Dedifferentiated amniotic fluid mesenchymal stem cell (primary cell): ENCODE data around the gene SLC35F6.
"Not testable (repeated sequence)": the region's sequence is repeated elsewhere in the genome, so short reads cannot be mapped to it uniquely, and the experiment has no call there.

Experiments
- DNase-seq: peaks from one replicate; pipeline ENCODE4 v3.0.0-alpha.2; 2016; ENCODE audit errors: extremely low spot score

SLC35F6 gene

GRCh38 chr2:26730549-26731344 is 33.3 kb upstream of the SLC35F6 start:
- no peak for DNase-seq

DNA sequence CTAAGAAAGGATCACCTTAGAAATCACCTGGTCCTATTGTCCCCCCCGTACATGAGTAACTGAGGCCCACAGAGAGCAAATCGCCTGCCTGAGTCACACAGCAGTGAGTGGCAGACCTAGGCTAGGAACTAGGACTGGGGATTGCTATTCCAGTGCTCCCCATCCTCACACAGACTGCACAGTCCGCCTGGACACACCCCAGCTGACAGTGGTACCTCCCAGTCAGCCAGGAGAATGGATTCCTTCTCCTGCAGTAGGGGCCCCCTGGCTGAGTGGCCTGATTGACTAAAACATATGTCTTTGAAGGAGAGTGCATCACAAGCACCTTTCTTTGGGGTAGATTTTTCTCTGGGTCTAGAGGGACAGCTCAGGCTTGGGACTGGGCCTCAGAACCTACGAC is 32.4 kb upstream of the SLC35F6 start:
- DNase-seq: no peak

- no peak for DNase-seq
These were observed 31.6 kb upstream of the SLC35F6 start for GRCh38 chr2:26732446-26732845.

DNA sequence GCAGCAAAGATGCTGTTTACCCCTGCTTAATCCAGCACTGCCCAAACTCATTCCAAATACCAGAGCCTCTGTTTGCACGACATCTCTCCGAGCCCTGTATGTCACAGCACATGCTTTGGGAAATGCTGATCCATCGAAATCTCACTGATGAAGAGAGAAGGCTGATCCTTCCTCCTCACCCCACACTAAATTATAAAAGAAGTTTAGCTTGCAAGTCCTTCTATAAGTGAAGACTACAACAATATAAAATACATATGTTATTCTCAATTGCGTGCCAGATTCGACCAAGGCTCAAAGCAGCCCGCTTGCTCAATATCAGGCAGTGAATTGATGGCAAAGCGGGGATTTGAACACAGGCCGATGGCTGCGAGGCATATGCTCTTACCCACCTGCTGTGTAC is 30.7 kb upstream of the SLC35F6 start:
- no peak for DNase-seq

- peak; percentile 90 for DNase-seq
These were observed 29.0 kb upstream of the SLC35F6 start for GRCh38 chr2:26735097-26735496.

- DNase-seq: no peak
These were observed 28.0 kb upstream of the SLC35F6 start for GRCh38 chr2:26735883-26736588.

GRCh38 chr2:26737221-26737620 is 26.9 kb upstream of the SLC35F6 start:
- DNase-seq: no peak

- no peak for DNase-seq
These were observed 25.6 kb upstream of the SLC35F6 start for GRCh38 chr2:26738481-26738880.

DNA sequence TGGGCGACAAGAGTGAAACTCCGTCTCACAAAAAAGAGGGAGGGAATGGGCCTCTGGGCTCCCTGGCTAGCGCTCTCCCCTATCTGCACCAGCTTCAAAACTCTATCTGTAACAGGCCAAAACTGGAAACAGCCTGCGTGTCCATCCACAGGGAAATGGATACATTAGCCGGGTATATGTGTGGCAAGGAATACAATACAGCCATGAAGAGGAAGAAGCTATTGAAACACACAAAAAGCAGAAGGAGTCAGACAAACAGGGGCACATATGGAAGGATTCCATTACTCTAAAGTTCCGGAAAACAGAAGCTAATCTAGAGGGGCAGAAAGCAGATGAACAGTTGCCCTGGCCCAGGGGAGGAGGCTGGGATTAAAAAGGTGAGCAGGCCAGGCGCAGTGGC is 24.6 kb upstream of the SLC35F6 start:
- no peak for DNase-seq

- no peak for DNase-seq
These were observed 23.7 kb upstream of the SLC35F6 start for GRCh38 chr2:26740346-26740745.

DNA sequence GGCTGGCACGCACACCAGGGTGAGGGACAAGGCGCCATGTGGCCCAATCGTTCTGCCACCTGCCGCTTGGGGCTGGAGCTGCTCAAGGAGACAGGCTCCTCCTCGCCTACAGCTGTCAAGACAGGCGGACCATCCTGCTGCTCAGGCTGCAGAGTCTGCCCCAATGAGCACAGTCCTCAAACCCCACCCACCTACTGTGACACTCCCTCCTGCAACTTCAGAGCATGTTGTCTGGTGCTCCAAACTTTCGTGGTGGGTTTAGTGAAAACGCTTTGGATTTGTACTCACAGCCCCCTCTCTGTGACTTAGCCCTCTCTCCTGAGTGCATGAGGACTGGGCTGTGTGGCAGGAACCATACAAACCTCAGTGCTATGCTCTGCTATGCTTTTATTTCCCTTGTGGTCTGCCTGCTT is 23.2 kb upstream of the SLC35F6 start:
- no peak for DNase-seq

- DNase-seq: no peak
These were observed 21.9 kb upstream of the SLC35F6 start for GRCh38 chr2:26742048-26742770.

DNA sequence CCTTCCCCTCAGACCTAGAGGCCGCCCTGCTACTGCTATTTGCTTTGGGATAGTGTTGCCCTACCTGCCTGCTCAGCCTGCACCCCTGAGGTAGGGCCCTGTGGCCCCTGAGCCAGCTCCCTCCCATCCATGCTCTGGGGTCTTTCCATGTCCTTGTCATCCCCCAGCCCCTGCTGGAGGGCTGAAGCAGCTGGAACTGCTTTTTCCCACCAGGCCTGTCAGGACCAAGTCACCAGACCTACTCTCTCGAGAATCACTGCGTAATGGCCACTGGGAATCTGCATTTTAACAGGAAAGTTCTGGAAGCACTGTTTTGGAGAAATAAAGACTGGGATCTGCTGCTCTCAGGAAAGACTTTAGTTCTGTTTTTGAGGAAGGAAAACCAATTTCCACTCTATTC is 20.2 kb upstream of the SLC35F6 start:
- DNase-seq: no peak

DNA sequence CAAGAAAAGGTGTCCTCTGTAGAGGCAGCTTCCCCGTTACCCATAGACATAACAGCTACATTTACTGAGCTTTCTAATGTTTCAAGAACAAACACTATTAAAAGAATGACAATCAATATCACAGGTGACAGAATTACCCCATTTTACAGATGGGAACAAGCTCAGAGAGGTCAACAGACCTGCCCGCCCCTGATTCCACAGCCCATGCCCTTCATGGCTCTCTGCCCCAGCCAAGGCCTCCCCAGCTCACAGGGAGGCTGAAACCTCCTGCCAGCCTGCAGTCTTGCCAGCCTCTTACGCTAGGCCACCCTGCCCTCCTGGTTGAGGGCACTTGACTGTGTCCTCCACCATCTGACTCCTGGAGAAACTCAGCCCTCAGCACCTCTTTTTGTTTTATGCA is 19.1 kb upstream of the SLC35F6 start:
- no peak for DNase-seq

GRCh38 chr2:26745609-26746327 is 18.3 kb upstream of the SLC35F6 start:
- peak; percentile 77 for DNase-seq

DNA sequence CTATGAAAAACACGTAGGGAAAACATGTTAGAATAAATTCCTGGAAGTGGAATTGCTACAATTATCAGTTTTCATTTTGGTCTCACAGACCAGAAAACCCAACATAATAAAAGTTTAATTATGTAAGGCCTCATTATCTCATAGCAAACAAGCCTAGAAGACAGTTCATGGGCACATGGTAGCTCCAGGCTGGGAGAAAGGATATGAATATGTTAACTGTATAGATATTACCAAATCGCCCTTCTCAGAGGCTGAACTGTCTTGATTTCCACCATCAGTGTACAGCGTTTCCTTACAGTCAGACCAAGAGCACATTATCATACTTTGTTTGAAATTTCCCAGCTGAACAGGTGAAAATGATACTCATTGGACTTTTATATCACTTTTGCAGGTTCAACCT is 17.1 kb upstream of the SLC35F6 start:
- DNase-seq: no peak

- DNase-seq: not testable (repeated sequence)
These were observed 14.2 kb upstream of the SLC35F6 start for GRCh38 chr2:26749787-26750420.

DNA sequence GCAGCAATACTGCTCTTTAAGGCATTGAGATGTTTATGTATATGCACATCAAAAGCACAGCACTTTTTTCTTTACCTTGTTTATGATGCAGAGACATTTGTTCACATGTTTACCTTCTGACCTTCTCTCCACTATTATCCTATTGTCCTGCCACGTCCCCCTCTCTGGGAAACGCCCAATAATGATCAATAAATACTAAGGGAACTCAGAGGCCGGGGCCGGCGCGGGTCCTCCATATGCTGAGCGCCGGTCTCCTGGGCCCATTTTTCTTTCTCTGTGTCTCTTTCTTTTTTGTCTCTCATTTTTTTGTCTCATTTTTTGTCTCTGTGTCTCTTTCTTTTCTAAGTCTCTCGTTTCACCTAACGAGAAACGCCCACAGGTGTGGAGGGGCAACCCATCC is 13.6 kb upstream of the SLC35F6 start:
- not testable (repeated sequence) for DNase-seq

GRCh38 chr2:26752656-26753055 is 11.4 kb upstream of the SLC35F6 start:
- no peak for DNase-seq

DNA sequence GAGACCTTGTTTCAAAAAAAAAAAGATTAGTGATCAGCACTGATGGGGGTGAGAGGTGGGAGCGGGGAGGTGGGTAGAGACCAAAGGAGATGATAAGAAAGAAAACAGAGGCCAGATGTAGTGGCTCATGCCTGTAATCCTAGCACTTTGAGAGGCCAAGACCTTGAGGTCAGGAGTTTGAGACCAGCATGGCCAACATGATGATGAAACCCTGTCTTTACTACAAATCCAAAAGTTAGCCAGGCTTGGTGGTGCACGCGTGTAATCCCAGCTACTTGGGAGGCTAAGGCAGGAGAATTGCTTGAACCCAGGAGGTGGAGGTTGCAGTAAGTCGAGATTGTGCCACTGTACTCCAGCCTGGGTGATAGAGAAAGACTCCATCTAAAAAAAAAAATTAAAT is 9.5 kb upstream of the SLC35F6 start:
- no peak for DNase-seq

- no peak for DNase-seq
These were observed 9.0 kb upstream of the SLC35F6 start for GRCh38 chr2:26754972-26755670.
